Coronary artery (tissue), 2 donors: ENCODE data around the gene TBC1D20.
"Not testable (repeated sequence)": the region's sequence is repeated elsewhere in the genome, so short reads cannot be mapped to it uniquely, and the experiment has no call there.

Source experiments
- DNase-seq: peaks from one replicate; pipeline ENCODE4 v3.0.0-alpha.2; 2017; ENCODE audit warnings: low spot score
- H3K27ac ChIP-seq, 2 donors: fragments of 200-600 bp; sonication (generic); one replicate each; pipeline ENCODE4 v1.5.1; 2016 to 2019
- H3K4me3 ChIP-seq: fragments of 200-600 bp; sonication (generic); 2 replicates; pipeline ENCODE4 v1.5.1; 2016; ENCODE audit warnings: mild to moderate bottlenecking, moderate library complexity
- TF ChIP-seq, protein P1 (sequence below): fragments of 200-600 bp; sonication (generic); IDR thresholded peaks from one replicate; pipeline ENCODE4 v1.5.1; 2019; ENCODE audit warnings: antibody characterized with exemption

The TBC1D20 gene

DNA sequence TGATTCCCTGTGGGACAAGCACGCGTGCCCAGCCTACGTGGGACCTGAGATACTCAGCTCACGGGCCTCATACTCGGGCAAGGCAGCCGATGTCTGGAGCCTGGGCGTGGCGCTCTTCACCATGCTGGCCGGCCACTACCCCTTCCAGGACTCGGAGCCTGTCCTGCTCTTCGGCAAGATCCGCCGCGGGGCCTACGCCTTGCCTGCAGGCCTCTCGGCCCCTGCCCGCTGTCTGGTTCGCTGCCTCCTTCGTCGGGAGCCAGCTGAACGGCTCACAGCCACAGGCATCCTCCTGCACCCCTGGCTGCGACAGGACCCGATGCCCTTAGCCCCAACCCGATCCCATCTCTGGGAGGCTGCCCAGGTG lies 66.1 kb downstream of the TBC1D20 start:
- Histone ChIP-seq H3K4me3 (no peak overlapping the region), H3K27ac (no peak overlapping the region)
- TF ChIP-seq, protein P1, sequence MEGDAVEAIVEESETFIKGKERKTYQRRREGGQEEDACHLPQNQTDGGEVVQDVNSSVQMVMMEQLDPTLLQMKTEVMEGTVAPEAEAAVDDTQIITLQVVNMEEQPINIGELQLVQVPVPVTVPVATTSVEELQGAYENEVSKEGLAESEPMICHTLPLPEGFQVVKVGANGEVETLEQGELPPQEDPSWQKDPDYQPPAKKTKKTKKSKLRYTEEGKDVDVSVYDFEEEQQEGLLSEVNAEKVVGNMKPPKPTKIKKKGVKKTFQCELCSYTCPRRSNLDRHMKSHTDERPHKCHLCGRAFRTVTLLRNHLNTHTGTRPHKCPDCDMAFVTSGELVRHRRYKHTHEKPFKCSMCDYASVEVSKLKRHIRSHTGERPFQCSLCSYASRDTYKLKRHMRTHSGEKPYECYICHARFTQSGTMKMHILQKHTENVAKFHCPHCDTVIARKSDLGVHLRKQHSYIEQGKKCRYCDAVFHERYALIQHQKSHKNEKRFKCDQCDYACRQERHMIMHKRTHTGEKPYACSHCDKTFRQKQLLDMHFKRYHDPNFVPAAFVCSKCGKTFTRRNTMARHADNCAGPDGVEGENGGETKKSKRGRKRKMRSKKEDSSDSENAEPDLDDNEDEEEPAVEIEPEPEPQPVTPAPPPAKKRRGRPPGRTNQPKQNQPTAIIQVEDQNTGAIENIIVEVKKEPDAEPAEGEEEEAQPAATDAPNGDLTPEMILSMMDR: no peak
- DNase-seq: no peak

DNA sequence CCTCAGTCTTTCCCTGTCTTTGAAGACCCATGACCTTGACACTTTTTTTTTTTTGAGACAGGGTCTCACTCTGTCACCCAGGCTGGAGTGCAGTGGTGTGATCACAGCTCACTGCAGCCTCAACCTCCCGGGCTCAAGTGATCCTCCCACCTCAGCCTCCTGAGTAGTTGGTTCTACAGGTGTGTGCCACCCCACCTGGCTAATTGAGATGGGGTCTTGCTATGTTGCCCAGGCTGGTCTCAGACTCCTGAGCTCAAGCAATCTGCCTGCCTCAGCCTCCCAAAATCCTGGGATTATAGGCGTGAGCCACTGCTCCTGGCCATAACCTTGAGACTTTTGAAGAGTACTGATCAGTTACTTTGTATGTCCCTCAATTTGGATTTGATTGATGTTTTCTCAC lies 69.0 kb downstream of the TBC1D20 start:
- not testable (repeated sequence) for H3K4me3 ChIP-seq, H3K27ac ChIP-seq, DNase-seq

DNA sequence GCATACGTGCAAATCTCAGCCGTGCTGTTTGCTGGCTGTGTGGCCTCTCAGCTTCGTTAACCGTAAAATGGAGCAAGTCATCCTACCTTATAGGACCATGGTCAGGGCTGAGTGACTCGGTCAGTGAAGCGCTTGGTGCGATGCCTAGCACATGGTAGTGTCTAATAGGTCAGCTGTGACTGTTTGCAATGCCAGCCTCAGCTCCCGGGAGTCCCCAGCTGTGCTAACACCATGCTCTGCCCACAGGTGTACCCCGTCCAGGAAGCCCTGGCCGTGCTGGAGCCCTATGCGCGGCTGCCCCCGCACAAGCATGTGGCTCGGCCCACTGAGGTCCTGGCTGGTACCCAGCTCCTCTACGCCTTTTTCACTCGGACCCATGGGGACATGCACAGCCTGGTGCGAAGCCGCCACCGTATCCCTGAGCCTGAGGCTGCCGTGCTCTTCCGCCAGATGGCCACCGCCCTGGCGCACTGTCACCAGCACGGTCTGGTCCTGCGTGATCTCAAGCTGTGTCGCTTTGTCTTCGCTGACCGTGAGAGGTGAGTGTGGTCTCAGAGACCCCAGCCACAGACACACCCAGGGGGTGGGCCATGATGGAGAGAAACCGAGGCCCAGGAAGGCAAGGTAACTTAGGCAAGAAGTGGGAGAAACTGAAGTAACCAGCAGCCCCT lies 71.2 kb downstream of the TBC1D20 start:
- no peak overlapping the region for H3K27ac ChIP-seq
- TF ChIP-seq, protein P1: no peak
- DNase-seq: no peak

DNA sequence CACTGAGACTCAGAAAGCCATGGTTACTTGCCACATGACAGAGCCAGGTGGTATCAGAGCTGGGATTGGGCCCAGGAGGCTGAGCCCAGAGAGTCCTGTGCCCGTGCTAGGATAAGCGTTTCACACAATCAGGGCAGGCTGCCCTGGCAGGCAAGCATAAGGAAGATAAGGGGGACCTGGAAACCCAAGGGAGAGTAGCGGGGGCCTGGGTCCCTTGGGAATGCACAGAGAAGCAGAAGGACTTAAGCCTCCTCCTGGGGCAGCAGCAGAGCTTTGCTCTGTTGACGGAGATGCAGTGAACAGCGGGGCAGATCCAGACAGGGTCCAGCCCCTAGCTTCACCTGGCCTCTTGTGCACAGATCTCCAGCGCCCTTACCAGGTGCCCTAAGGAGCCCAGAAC lies 73.1 kb downstream of the TBC1D20 start:
- Histone ChIP-seq H3K27ac (no peak overlapping the region), H3K4me3 (no peak overlapping the region)
- TF ChIP-seq, protein P1: no peak
- DNase-seq: no peak

More for the DNA sequence above, 71.2 kb downstream of the TBC1D20 start:
- H3K4me3 ChIP-seq: no peak overlapping the region

DNA sequence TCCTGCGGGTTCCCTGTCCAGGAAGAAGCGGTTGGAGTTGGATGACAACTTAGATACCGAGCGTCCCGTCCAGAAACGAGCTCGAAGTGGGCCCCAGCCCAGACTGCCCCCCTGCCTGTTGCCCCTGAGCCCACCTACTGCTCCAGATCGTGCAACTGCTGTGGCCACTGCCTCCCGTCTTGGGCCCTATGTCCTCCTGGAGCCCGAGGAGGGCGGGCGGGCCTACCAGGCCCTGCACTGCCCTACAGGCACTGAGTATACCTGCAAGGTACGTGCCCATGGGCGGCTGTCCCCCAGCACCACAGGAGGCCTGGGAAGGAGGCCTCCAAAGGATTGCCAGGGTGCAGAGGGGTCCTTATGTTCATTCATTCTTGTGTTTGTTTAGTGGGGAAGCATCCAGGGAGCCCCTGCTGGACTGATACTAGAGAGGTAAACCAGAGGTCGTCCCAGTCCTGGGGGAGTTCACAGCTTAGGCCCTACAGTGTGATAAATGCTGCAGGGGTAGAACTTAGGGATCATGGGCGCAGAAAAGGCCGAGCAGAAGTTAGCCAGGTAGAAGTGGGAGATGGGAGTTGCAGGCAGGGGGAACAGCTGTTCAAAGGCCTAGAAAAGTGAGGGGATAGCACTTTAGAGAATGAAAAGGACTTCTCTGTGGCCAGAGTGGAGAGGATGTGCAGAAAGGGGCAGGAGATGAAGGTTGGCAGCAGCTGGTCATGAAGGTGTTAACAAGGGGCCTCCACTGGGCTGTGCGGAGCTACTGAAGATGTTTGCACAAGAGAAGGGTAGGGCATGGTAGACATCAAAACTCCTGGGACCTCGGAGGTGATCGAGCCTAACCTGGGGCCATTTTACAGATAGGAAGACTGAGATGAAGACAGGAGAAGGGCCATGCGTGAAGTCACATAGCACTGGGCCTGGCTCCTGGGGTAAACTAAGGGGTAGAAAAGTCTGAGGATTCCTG lies 74.0 kb downstream of the TBC1D20 start:
- TF ChIP-seq, protein P1: no peak
- no peak overlapping the region for H3K27ac ChIP-seq
- H3K4me3 ChIP-seq: no peak overlapping the region
- DNase-seq: no peak

DNA sequence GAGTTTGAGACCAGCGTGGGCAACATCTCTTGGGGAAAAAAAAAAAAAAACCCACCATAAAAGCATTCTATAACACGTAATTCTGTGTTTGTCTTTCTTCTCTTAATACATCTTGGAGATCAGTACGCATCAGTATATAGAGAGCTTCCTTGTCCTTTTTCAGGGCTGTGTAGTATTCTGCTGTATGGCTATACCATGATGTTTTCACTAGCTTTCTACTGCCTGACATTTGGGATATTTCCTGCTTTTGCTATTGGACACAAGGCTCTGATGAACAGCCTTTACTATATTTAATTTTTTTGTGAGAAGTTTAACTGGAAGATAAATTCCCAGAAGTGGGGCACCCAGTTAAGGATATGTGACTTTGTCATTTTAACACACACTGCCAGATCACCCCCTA lies 74.8 kb downstream of the TBC1D20 start:
- Histone ChIP-seq H3K4me3 (no peak overlapping the region), H3K27ac (no peak overlapping the region)
- TF ChIP-seq, protein P1: no peak
- DNase-seq: no peak

DNA sequence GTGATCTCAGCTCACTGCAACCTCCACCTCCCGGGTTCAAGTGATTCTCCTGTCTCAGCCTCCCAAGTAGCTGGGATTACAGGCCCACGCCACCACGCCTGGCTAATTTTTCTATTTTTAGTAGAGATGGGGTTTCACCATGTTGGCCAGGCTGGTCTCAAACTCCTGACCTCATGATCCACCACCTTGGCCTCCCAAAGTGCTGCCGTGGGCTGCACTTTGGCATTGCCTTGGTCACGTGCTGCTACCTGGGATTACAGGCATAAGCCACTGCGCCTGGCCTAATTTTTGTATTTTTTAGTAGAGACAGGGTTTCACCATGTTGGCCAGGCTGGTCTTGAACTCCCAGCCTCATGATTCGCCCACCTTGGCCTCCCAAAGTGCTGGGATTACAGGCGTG lies 75.7 kb downstream of the TBC1D20 start:
- not testable (repeated sequence) for H3K27ac ChIP-seq, H3K4me3 ChIP-seq, DNase-seq
